GM18526 (cell line): Measurements from ENCODE around the gene PLPP6.
A peak's percentile ranks its signal among the peaks of the same experiment; 100 is the strongest.

Source experiments
- POLR2A ChIP-seq: IDR thresholded peaks from 3 replicates; pipeline ENCODE4 v1.6.1; 2011; ENCODE audit not compliant: insufficient read length; ENCODE audit errors: extremely low read depth

PLPP6 gene

DNA sequence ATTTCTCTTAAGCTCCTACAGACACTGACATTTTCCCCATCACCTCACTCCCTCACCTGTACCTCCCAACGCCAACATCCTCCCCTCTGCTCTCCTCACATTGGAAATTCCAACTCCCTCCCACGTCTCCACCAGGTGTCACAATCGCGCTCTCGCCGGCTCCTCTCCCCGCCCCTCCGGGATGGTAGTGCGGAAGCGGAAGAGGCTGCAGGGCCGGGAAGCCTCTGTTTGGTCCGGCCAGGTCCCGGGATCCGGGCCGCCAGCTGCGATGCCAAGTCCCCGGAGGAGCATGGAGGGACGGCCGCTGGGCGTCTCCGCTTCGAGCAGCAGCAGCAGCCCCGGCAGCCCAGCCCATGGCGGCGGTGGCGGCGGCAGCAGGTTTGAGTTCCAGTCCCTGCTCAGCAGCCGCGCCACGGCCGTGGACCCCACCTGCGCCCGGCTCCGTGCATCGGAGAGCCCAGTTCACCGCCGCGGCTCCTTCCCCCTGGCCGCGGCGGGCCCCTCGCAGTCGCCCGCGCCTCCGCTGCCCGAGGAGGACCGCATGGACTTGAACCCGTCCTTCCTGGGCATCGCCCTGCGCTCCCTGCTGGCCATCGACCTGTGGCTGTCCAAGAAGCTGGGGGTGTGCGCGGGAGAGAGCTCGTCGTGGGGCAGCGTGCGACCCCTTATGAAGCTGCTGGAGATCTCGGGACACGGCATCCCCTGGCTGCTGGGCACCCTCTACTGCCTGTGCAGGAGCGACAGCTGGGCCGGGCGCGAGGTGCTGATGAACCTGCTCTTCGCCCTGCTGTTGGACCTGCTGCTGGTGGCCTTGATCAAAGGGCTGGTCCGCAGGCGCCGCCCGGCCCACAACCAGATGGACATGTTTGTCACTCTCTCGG, at the start of gene PLPP6:
PLPP6 (plus strand) TSS at position 187 of the 881 bp plus-strand sequence; CDS start at position 269, 82 bp downstream.
- TF ChIP-seq POLR2A: peak; percentile 88

DNA sequence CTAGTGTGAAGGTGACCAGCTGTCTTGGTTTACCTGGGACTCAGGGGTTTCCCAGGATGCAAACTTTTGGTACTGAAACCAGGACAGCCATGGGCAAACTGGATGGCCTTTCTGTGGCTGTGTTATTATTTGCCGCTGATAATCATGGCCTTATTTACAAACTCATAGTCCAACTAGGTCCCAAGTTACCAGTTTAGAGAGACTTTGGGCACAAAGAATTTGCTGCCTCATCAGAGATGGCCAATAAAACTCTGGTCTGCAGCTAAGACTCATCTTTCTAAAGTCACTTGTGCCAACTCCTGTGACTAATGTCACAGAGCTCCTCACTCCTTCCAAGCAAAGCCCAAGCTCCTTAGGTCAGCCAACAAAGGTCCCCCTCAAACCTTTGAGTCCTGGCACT, 47.5 kb upstream of the PLPP6 start:
- TF ChIP-seq POLR2A: no peak

DNA sequence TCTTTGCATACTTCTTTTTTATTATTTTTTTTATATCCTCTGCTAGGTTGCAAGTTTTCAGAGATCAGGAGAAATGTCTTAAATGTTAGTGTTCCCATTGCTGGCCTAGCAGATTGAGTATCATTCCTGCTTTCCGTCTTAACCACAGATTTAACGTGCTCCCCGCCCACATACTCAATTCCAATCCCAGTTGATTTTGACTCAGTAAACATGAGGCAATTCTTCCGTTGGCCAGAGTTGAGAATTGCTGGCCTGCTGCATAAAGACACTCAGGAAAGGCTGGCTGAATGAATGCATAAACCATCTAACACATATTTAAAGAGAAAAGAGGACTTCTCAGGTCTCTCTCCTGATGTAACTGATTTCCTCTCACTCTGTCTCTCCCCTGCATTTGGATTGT, 46.8 kb upstream of the PLPP6 start:
- TF ChIP-seq POLR2A: no peak

DNA sequence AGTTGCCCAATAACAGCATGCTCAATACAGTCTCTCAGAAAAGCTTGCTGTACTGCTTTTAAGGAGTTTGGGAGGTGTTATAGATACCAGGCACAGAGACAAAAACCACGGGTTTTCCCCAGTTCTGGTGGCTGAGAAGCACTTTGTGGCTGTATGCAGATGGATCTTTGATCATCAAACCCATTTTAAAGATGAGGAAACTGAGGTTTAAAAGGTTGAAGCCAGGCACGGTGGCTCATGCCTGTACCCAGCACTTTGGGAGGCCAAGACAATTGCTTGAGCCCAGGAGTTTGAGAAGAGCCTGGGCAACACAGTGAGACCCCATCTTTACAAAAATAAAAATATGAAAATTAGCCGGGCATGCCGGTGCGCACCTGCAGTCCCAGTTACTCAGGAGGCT, 46.3 kb upstream of the PLPP6 start:
- no peak for TF ChIP-seq POLR2A

DNA sequence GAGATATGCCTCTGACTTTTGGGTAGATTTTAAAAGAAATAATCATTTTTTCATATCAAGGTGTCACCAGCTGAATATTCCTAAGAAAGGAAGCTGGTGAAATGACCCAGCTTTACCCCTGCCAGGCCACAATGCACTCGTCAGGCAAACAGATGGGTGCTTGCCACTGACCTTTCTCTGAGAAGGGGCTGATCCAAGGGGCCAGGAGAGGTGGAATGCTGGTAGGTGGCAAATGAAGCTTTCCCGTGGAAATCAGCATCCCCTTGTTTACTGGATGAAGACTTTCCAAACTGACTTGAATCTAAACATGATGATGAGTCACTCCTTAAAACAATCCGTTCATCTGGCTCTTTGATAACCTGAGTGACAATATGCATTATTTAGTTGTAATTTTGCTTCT, 44.3 kb upstream of the PLPP6 start:
- no peak for TF ChIP-seq POLR2A

DNA sequence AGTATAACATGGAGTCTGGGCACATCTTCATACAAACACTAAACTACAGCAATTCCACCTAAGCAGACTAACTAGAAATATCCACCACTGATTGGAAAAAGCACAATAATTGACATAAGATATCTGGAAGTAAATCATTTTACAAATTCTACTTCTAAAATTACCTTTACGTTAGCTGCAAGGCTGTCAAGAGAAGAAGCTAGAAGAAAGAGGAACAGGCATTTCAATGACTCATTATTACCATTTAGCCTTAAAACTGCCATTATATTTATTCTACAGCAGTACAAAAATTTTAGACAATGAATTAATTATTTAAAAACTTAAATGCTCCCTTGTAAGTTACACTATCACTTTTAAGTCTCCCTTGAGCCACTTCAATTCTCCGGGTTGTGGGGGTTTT, 43.4 kb upstream of the PLPP6 start:
- TF ChIP-seq POLR2A: no peak

DNA sequence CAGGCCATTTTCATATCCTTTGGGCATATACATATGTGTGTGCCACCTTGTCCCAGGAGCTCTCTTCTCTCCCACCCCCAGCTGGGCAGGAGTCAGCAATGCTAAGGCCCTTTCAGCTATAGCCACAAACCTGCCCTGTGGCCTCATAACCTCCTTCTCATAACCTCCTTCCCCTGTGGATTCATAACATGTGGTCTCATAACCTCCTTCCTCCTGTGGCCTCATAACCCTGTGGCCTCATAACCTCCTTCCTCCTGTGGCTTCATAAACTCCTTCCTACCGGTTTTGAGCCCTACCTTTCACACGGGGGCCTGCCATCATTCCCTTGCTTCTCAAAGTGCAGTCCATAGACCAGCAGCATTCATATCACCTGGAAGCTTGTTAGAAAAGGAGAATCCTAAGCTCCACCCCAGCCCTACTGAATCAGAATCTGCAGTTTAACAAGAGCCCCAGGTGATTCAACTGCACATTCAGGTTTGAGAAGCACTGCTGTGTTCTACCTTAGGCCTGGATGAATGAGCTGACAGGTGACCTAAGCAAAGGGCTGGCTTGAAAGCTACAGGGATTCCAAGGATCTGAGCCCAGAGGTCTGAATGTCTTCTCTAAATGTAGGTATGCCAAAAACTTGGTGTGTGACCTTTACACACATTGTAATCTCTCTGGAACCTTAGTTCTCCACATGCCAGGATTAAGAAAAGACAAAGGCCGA, 41.9 kb upstream of the PLPP6 start:
- TF ChIP-seq POLR2A: no peak

DNA sequence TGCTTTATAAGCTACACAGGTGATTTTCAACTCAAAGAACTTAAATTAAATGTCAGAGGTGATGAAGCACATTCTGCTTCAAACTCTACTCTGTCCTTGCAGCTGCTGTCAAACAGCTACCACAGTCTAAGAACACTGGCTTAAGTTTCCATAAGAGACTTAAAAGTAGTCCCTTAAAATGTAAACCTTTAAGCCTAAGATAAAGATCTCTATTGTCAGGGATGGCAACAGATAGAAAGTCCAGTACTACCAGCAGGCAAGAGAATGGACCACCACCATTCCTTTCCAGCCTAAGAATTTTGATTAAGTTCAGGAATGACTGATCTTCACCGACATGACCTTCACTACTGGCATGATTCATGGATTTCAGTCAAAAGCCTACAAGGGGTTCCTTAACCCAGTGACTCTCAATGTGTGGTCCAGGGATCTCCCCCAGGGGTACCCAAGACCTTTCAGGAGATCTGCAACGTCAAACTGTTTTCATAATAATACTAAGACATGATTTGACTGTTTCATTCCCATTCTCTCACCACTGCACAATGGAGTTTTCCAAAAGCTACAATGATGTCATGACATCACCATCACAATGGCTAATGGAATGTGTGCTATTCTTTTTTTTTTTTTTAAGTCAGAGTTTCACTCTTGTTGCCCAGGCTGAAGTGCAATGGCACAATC, 41.1 kb upstream of the PLPP6 start:
- TF ChIP-seq POLR2A: no peak

DNA sequence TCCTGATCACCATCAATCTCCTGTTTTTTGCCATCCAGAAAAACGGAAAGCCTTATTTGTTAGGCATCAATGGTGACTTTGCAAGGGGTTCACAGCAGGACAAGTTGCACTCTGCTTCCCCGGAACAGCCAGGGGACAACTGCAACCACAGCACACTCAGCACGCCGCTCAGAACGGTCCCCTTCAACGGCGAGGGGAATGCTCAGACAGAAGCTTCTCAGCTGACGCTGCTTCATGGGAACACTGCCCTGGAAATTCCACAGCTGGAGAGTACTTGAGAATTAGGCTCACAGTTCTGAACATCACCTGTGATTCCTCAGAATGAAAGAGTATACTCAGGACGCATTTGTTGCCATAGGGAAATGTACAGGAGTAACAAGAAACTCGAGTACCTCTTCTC, 40.1 kb upstream of the PLPP6 start:
- TF ChIP-seq POLR2A: no peak

DNA sequence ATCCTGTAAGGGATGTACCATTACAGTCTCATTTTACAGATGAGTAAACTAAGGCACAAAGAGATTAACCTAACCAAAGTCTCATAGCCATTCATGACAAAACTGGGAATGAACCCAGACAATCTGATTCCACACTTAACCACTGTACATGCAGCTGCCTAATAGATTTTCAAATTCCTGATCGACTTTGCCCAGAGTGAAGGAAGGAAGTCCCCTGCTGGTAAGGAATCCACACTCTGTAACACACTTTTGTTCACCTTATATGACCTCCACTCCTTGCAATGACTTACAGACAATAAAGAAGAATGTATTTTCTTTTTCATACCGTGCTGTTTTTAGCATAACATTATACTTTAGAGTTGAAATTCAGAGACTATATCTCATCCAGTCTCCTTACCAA, 31.3 kb upstream of the PLPP6 start:
- TF ChIP-seq POLR2A: no peak

DNA sequence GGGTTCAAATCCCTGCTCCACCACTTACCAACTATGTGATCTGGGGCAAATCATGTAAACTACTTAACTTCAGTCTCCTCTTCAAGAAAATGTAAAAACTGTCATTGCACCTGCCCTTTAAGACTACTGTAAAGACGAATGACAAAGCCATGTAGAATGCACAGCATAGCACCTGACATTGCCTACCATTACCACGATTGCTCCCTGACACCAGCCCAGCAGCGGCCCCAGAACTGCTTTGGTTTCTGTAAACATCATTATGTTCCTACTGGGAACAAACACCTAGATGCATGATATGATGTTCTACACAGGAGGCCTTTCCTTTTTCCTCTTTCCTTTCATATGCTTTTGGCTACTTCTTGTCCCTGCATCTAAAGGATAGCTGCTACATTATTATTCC, 23.1 kb upstream of the PLPP6 start:
- no peak for TF ChIP-seq POLR2A

DNA sequence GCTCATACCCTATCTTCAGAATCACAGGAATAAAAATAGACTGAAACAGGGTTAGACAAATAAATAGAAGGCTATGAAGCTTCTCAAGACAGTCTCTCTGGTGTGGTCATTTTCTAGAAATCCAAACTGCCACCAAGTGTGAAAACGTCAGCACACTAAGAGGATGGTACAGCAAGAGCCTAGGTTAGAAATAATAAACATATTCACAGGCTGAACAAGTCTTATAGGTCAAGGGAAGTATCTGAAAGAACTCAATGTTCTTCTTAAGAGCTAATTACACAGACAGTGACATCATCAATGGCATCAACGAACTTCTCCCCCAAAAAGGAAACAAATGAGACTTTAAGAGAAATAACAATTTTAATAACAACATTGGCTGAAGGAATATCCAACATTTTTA, 22.7 kb upstream of the PLPP6 start:
- TF ChIP-seq POLR2A: no peak

DNA sequence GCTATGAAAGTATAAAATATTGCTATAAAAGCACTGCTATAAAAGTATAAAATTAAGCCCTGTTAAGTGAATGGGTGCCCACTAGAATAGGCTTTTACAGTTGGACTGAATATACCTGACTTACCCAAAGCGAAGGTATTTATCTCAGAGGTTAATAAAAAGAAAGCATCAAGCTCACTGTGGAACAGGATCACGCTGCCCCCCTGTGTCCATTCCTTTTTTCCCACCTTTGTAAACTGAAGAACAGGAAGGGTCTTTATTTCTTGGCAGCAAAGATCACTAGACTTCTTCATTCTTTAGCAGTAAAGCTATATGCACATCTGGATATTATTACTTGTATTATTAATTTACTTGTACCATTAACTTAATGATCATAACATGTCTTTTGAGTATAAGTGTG, 22.1 kb upstream of the PLPP6 start:
- TF ChIP-seq POLR2A: no peak

DNA sequence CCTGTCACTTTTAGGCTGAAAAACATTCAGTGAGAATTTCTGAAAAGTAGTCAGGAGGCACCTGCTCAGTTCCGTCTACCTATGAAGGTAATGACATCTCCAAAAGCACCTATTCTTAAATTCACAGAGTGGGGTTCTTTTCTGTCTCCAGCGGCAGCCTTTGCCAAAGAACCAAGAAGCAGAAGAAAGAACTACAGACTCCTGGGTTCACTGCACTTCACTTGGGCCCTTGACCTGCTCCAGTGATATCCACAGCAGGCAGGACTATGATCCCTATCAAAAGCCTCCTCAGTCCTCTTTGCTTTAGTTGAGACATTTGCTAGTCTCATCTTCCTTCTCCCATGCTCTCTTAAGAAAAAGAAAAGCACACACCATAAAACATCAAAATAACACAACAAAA, 19.7 kb upstream of the PLPP6 start:
- TF ChIP-seq POLR2A: no peak

DNA sequence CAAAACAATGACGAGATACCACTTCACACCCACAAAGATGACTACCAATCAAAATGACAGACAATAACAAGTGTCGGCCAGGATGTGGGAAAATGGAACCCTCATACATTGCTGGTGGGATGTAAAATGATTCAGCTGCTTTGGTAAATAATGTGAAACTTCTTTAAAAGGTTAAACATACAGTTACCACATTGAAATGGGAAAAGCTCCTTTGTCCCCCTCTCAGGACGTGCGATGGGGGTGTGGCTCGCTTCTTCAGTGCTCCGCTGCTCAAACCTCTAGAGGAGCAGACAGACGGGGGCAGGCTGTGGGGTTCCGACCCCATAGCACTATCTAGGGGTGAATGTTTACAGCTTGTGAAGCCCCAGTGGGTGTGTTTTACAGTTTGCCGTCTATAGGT, 8.0 kb upstream of the PLPP6 start:
- TF ChIP-seq POLR2A: no peak

DNA sequence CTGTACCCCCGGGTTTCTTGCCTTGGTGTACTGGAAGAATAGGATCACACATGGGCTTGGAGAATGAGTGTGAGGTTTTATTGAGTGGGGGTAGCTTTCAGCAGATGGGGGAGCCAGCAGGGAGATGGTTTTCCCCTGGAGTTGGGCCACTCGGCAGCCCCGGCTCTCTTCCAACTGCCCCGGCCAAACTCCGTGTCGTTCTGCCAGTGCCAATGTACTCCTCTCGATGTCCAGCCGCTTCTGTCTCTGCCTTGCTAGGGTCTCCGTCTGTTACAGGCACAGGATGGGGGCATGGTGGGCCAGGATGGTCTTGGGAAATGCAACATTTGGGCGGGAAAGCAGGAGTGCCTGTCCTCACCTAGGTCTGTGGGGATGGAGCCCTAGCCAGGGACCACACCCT, 7.6 kb upstream of the PLPP6 start:
- TF ChIP-seq POLR2A: no peak
